ENCODE results near the gene RD3L.

DNA sequence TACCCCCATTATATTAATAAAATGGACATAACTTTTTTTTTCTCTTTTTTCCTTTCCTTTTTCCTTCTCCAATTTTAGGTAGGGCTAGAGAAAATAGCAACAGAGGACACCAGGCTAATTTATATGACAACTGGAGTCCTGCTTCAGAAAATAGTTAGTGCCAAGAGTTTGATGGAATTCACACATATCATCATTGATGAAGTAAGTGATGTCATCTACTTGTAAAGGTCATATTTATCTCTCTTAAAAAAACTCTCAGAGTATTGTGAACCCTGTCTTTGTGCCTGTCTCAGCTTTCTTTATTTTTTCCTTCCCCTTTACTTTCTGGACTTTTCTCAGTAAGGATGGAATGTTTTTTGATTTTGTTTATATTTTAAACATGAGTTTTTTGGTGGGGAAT is 24.3 kb upstream of the RD3L start:
- TF ChIP-seq POLR2A (IDR thresholded peaks at IDR 0.05; ENCODE audit: low read depth, low read length), result no peak
- TF ChIP-seq, protein P1, sequence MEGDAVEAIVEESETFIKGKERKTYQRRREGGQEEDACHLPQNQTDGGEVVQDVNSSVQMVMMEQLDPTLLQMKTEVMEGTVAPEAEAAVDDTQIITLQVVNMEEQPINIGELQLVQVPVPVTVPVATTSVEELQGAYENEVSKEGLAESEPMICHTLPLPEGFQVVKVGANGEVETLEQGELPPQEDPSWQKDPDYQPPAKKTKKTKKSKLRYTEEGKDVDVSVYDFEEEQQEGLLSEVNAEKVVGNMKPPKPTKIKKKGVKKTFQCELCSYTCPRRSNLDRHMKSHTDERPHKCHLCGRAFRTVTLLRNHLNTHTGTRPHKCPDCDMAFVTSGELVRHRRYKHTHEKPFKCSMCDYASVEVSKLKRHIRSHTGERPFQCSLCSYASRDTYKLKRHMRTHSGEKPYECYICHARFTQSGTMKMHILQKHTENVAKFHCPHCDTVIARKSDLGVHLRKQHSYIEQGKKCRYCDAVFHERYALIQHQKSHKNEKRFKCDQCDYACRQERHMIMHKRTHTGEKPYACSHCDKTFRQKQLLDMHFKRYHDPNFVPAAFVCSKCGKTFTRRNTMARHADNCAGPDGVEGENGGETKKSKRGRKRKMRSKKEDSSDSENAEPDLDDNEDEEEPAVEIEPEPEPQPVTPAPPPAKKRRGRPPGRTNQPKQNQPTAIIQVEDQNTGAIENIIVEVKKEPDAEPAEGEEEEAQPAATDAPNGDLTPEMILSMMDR (conservative IDR thresholded peaks at IDR 0.05; ENCODE audit: low read depth, low read length), result no peak
- TF ChIP-seq ELK1 (IDR thresholded peaks at IDR 0.05; ENCODE audit: borderline replicate concordance, low read depth, low read length), result no peak
- no peak for TF ChIP-seq RAD21 (IDR thresholded peaks at IDR 0.05; ENCODE audit: low read length)
- no peak for TF ChIP-seq CHD1 (IDR thresholded peaks at IDR 0.05; ENCODE audit: low read depth, low read length)
